ENCODE results near the gene BCL6. TPM values are rescaled to one million over a fixed set of nuclear protein-coding genes. Genes with fewer than 3 reads are reported as not detected.

Gene BCL6
- polyA plus RNA-seq, 3 donors = 10.6 to 16.8 (median 12.8) TPM

- DNase-seq = no peak
These were observed 67.7 kb downstream of the BCL6 start for GRCh38 chr3:187677604-187678003.

- no peak for DNase-seq
These were observed 72.3 kb downstream of the BCL6 start for GRCh38 chr3:187673012-187673411.

Other genes starting within 250 kb of the BCL6 start
- gene SST, start 75.1 kb downstream of the BCL6 start, polyA plus RNA-seq (ENCODE audit: insufficient read length in 3 of 3) = 1 to 10 TPM in 1 of 3 donors, under 1 TPM in 2; 0.78 to 4.0 (median 0.99) TPM
- not detected for gene RTP2, start 42.9 kb downstream of the BCL6 start, polyA plus RNA-seq (ENCODE audit: insufficient read length in 3 of 3)

Data from renal pelvis (tissue), 4 donors.